HCT116 (cell line): ENCODE measurements around the gene ACVR1. TPM values are rescaled to one million over a fixed set of nuclear protein-coding genes. Genes with fewer than 3 reads are reported as not detected.

Experiments used
- ATAC-seq: fragments of 200-7000 bp; cut with Tn5 transposase; 2 replicates; pipeline ENCODE4 v1.9.1; 2020; ENCODE audit warnings: mild to moderate bottlenecking, moderate library complexity
- Bru-seq: library from RNA; stranded (reverse); fragments of 400-500 nt; gene quantifications from one replicate; lab custom pipeline; 2021; lab: Mats Ljungman, UMichigan
- BruChase-seq, 2 experiments: library from RNA; stranded (reverse); fragments of 400-500 nt; gene quantifications; one replicate each; lab custom pipeline; 2021; lab: Mats Ljungman, UMichigan
- BruUV-seq: library from RNA; stranded (reverse); fragments of 400-500 nt; replicated peaks from 2 replicates; lab custom pipeline; 2021; lab: Mats Ljungman, UMichigan
- CTCF ChIA-PET: fragments of 300-600 bp; sonication (Branson Sonifier 250); formaldehyde crosslinking; loops from one replicate; lab custom pipeline; 2021; ENCODE audit warnings: antibody characterized with exemption; lab: Charles Lee
- POLR2A ChIA-PET: fragments of 300-600, 350-600 bp; sonication (Branson Sonifier 250); formaldehyde crosslinking; loops from one replicate; lab custom pipeline; 2021; ENCODE audit warnings: antibody characterized with exemption; lab: Charles Lee
- RAD21 ChIA-PET, 2 experiments: fragments of 300-600 bp; sonication (Branson Sonifier 250); formaldehyde crosslinking; loops; one replicate each; lab custom pipeline; 2023; ENCODE audit warnings: low total read pairs in 2 of 2; ENCODE audit not compliant: uncharacterized antibody in 2 of 2, unreplicated experiment in 2 of 2, low non-redundant PET in 1 of 2; lab: Charles Lee
- DNase-seq: peaks from one replicate; pipeline ENCODE4 v3.0.0-alpha.2; 2010; ENCODE audit warnings: low read depth, low spot score
- H2AFZ ChIP-seq: fragments of 200-600 bp; shearing (Covaris generic), sonication (generic); 2 replicates; pipeline ENCODE4 v1.6.1; 2017; ENCODE audit warnings: low read depth, mixed run types, mixed read lengths, antibody characterized with exemption, low read length; ENCODE audit not compliant: poor library complexity, severe bottlenecking
- H3K27ac ChIP-seq: 2 replicates; pipeline ENCODE4 v1.5.1; 2012; ENCODE audit warnings: low read depth, low read length
- H3K27me3 ChIP-seq: fragments of 200-600 bp; sonication (generic); 2 replicates; pipeline ENCODE4 v1.6.1; 2016; ENCODE audit warnings: mixed run types, low read length, mixed read lengths; ENCODE audit not compliant: insufficient read depth
- H3K36me3 ChIP-seq, 2 experiments: fragments of 200-500 bp in 1 of 2; fragments of 200-600 bp in 1 of 2; sonication (Bioruptor generic) in 1 of 2; sonication (generic) in 1 of 2; 2 replicates each; pipeline versions ENCODE4 v1.5.1 to v1.6.1; 2014 to 2016; ENCODE audit warnings: low read length in 2 of 2, inconsistent platforms in 1 of 2, mixed read lengths in 1 of 2, mixed run types in 1 of 2; ENCODE audit not compliant: insufficient read depth in 2 of 2, control insufficient read depth in 1 of 2
- H3K4me1 ChIP-seq, 2 experiments: fragments of 200-600 bp in 1 of 2; sonication (generic) in 1 of 2; 2 replicates each; pipeline versions ENCODE4 v1.5.1 to v1.6.1; 2012 to 2017; ENCODE audit warnings: low read length in 2 of 2, inconsistent platforms in 1 of 2, mild to moderate bottlenecking in 1 of 2, mixed read lengths in 1 of 2, mixed run types in 1 of 2, moderate library complexity in 1 of 2; ENCODE audit not compliant: insufficient read depth in 2 of 2, control insufficient read depth in 1 of 2
- H3K4me2 ChIP-seq: fragments of 200-600 bp; sonication (generic); 2 replicates; pipeline ENCODE4 v1.6.1; 2017; ENCODE audit warnings: mixed run types, low read length, mixed read lengths
- H3K4me3 ChIP-seq, 2 experiments: fragments of 200-600 bp in 1 of 2; sonication (generic) in 1 of 2; replicated peaks in 1 of 2; 2 replicates each; pipeline ENCODE4 v1.5.1; 2011 to 2016; ENCODE audit warnings: low read length in 2 of 2, control low read depth in 1 of 2, low read depth in 1 of 2, mild to moderate bottlenecking in 1 of 2, mixed read lengths in 1 of 2, mixed run types in 1 of 2
- H3K79me2 ChIP-seq: fragments of 200-600 bp; sonication (generic); 2 replicates; pipeline ENCODE4 v1.6.1; 2017; ENCODE audit warnings: mild to moderate bottlenecking, mixed run types, low read length, moderate library complexity, mixed read lengths; ENCODE audit not compliant: insufficient read depth
- H3K9ac ChIP-seq: fragments of 200-600 bp; sonication (generic); 2 replicates; pipeline ENCODE4 v1.6.1; 2016; ENCODE audit warnings: low read length, mixed read lengths
- H3K9me2 ChIP-seq: fragments of 200-600 bp; sonication (generic), shearing (Covaris generic); 2 replicates; pipeline ENCODE4 v1.6.1; 2017; ENCODE audit warnings: mixed run types, mild to moderate bottlenecking, moderate library complexity; ENCODE audit not compliant: insufficient read depth
- H3K9me3 ChIP-seq, 2 experiments: fragments of 200-500 bp in 1 of 2; fragments of 200-600 bp in 1 of 2; sonication (Bioruptor generic) in 1 of 2; sonication (generic) in 1 of 2; 2 replicates each; pipeline ENCODE4 v1.6.1; 2014 to 2017; ENCODE audit warnings: low read length in 2 of 2, mixed read lengths in 2 of 2, inconsistent platforms in 1 of 2, low read depth in 1 of 2, mild to moderate bottlenecking in 1 of 2, mixed run types in 1 of 2, moderate library complexity in 1 of 2; ENCODE audit not compliant: control insufficient read depth in 1 of 2, insufficient read depth in 1 of 2
- H4K20me1 ChIP-seq: fragments of 200-600 bp; sonication (generic), shearing (Covaris generic); 2 replicates; pipeline ENCODE4 v1.6.1; 2017; ENCODE audit warnings: mixed run types, mild to moderate bottlenecking, moderate library complexity; ENCODE audit not compliant: insufficient read depth
- EZH2phosphoT487 ChIP-seq: fragments of 200-600 bp; IDR thresholded peaks from 2 replicates; pipeline ENCODE4 v1.6.1; 2018; ENCODE audit warnings: antibody characterized with exemption, borderline replicate concordance
- FOSL1 ChIP-seq: IDR thresholded peaks from 2 replicates; pipeline ENCODE4 v1.6.1; 2012; ENCODE audit warnings: low read depth
- POLR2A ChIP-seq: IDR thresholded peaks from 2 replicates; pipeline ENCODE4 v1.7.0; 2011; ENCODE audit warnings: borderline replicate concordance; ENCODE audit not compliant: insufficient read depth, insufficient read length; ENCODE audit errors: extremely low read depth
- POLR2AphosphoS5 ChIP-seq: IDR thresholded peaks from 2 replicates; pipeline ENCODE4 v1.6.1; 2011; ENCODE audit warnings: mild to moderate bottlenecking, low read depth, low read length, moderate library complexity
- RAD21 ChIP-seq: IDR thresholded peaks from 2 replicates; pipeline ENCODE4 v1.6.1; 2012; ENCODE audit warnings: low read depth, mild to moderate bottlenecking
- SIN3A ChIP-seq: IDR thresholded peaks from 2 replicates; pipeline ENCODE4 v1.6.1; 2012; ENCODE audit warnings: low read depth
- SP1 ChIP-seq: IDR thresholded peaks from 2 replicates; pipeline ENCODE4 v1.6.1; 2012; ENCODE audit warnings: low read depth
- TCF7L2 ChIP-seq: IDR thresholded peaks from 2 replicates; pipeline ENCODE4 v1.7.0; 2011; ENCODE audit warnings: borderline replicate concordance, inconsistent platforms; ENCODE audit not compliant: insufficient read depth, insufficient read length; ENCODE audit errors: extremely low read depth
- ZFX ChIP-seq: fragments of 450-650 bp; IDR thresholded peaks from 2 replicates; pipeline ENCODE4 v1.6.1; 2017
- ZNF274 ChIP-seq: fragments of 200-500 bp; sonication (Bioruptor generic); IDR thresholded peaks from 2 replicates; pipeline ENCODE4 v1.6.1; 2014; ENCODE audit warnings: mild to moderate bottlenecking, low read depth, low read length, inconsistent platforms
- intact Hi-C: fragments of 100-400 bp; cut with micrococcal nuclease; formaldehyde crosslinking; loops from 2 replicates; pipeline ENCODE4 v1.10.0; 2022
- long read RNA-seq: library from polyadenylated mRNA; unstranded; transcript quantifications from one replicate; pipeline ENCODE4 v2.0.0, GENCODE V29; 2021; ENCODE audit not compliant: unreplicated experiment
- polyA plus RNA-seq: library from polyadenylated mRNA; unstranded; fragments of >200 nt; gene quantifications from 2 replicates; pipeline ENCODE4 v1.2.1, GENCODE V29; 2012; ENCODE audit warnings: missing spikeins
- total RNA-seq: library from RNA; stranded (reverse); gene quantifications from one replicate; pipeline ENCODE4 v1.2.1, GENCODE V29; 2021; ENCODE audit not compliant: unreplicated experiment
- TF ChIP-seq, protein P1 (sequence below): IDR thresholded peaks from 2 replicates; pipeline ENCODE4 v1.6.1; 2012
- TF ChIP-seq, protein P2 (sequence below), 3 experiments: fragments of 200-600 bp in 1 of 3; sonication (generic) in 1 of 3; IDR thresholded peaks in 2 of 3; conservative IDR thresholded peaks in 1 of 3; 2 replicates each; pipeline ENCODE4 v1.5.1; 2012 to 2017; ENCODE audit warnings: low read depth in 2 of 3, low read length in 2 of 3, antibody characterized with exemption in 1 of 3, borderline replicate concordance in 1 of 3, control low read depth in 1 of 3, mild to moderate bottlenecking in 1 of 3, mixed read lengths in 1 of 3, mixed run types in 1 of 3, moderate library complexity in 1 of 3; ENCODE audit not compliant: insufficient read depth in 1 of 3
- TF ChIP-seq, protein P3 (sequence below): IDR thresholded peaks from 2 replicates; pipeline ENCODE4 v1.6.1; 2012; ENCODE audit warnings: low read depth

Gene ACVR1
- 16.9 TPM for total RNA-seq
- polyA plus RNA-seq, result 13.5 and 14.3 TPM in 2 replicates
- Bru-seq, nascent RNA, result percentile 73 among the genes with signal in this experiment
- BruChase-seq, experiment 1, labeled RNA remaining after a 6-hour chase, result percentile 63 among the genes with signal in this experiment
- percentile 64 among the genes with signal in this experiment for BruChase-seq, experiment 2, labeled RNA remaining after a 2-hour chase
- long read RNA-seq, transcript ACVR1-207 (11 exons, 2,861 nt), result major isoform, 16 of 26 reads
- long read RNA-seq, partial matches to known transcripts, result 4 of 26 reads
- long read RNA-seq, other reads (novel, unspliced or antisense), result 6 of 26 reads

DNA sequence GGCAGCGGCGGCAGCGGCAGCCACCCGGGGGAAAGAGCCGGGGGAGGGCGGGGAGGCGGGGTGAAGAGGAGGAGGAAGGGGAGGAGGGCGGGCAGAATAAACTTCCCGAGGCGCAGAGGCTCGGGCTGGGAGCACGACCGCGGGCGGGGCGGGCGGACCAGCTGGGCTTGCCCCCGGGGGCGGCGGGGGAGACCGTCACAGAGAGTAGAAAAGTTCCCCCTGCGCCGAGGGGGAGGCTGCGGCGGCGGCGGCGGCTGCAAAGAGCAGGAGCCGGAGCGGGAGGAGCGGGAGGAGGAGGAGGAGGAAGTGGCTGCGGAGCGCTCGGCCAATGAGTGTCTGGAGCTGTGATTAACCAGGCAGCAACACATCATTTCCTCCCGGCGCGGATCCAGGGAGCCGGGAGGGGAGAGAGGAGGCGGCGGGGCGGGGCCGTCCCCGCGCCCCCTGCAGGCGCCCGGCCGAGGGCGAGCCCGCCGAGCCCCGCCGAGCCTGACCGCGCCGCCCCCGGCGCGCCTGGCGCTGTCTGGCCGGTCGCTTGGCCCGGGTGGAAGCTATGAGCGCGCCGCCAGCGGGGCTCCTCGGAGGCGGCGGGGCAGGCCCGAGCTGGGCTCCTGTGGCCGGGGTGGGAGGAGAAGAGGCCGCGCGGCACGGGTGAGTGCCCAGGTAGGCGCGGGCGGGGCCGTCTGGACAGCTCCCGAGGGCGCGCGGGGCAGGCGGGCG, at the start of gene ACVR1:
TSS of gene ACVR1 (minus strand) at position 265 of the 720 bp plus-strand sequence. CDS start 76,837 bp downstream, outside the sequence.
- peak; percentile 90 for DNase-seq
- Histone ChIP-seq H3K36me3 (no peaks in the 10 kb centered on the region), H3K9ac (peak within 1 kb of the TSS; percentile 67), H2AFZ (no peak within 1 kb of the TSS), H3K79me2 (peaks cover 21% of the 10 kb centered on the region), H3K27me3 (no peaks in the 10 kb centered on the region), H3K4me2 (peak within 1 kb of the TSS; percentile 92), H3K9me2 (no peaks in the 10 kb centered on the region), H3K27ac (peak within 1 kb of the TSS; percentile 79), H3K9me3 (no peaks in the 10 kb centered on the region), H3K4me1 (peaks cover 6 to 25% of the 10 kb centered on the region in 2 experiments; a peak in 3 of 4 replicates), H4K20me1 (no peaks in the 10 kb centered on the region), H3K4me3 (peak within 1 kb of the TSS; percentile 68 to 76)
- ChIA-PET POLR2A (interaction anchor here (1.0 kb wide), 1 partner anchor 25 kb away, joined by 3 read pairs; no protein-coding TSS in a partner anchor), RAD21 (no interaction called here), CTCF (interaction anchor here (0.9 to 1.6 kb wide), 3 partner anchors 11 to 23 kb away, joined by 3 to 5 read pairs (median 3); no protein-coding TSS in a partner anchor)
- BruUV-seq, result no TSS peak
- peak; percentile 91 for ATAC-seq
- intact Hi-C loops, result loop anchor here (5.0 kb wide), 1 partner anchor 99 kb away; no protein-coding TSS in a partner anchor
- TF ChIP-seq, protein P1, sequence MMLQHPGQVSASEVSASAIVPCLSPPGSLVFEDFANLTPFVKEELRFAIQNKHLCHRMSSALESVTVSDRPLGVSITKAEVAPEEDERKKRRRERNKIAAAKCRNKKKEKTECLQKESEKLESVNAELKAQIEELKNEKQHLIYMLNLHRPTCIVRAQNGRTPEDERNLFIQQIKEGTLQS, result no peak
- peak; percentile 63; the same call in 1 of the 2 replicates for TF ChIP-seq POLR2AphosphoS5
- TF ChIP-seq POLR2A, result peak; percentile 26
- TF ChIP-seq RAD21, result no peak
- TF ChIP-seq SIN3A, result no peak
- TF ChIP-seq, protein P2, sequence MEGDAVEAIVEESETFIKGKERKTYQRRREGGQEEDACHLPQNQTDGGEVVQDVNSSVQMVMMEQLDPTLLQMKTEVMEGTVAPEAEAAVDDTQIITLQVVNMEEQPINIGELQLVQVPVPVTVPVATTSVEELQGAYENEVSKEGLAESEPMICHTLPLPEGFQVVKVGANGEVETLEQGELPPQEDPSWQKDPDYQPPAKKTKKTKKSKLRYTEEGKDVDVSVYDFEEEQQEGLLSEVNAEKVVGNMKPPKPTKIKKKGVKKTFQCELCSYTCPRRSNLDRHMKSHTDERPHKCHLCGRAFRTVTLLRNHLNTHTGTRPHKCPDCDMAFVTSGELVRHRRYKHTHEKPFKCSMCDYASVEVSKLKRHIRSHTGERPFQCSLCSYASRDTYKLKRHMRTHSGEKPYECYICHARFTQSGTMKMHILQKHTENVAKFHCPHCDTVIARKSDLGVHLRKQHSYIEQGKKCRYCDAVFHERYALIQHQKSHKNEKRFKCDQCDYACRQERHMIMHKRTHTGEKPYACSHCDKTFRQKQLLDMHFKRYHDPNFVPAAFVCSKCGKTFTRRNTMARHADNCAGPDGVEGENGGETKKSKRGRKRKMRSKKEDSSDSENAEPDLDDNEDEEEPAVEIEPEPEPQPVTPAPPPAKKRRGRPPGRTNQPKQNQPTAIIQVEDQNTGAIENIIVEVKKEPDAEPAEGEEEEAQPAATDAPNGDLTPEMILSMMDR (IDR thresholded peaks at IDR 0.05 in 2 of 3, conservative IDR thresholded peaks at IDR 0.05 in 1 of 3; ENCODE audit: borderline replicate concordance in 1 of 3, insufficient read depth in 1 of 3, low read depth in 2 of 3, low read length in 2 of 3), result peak in 1 of 3 experiments; percentile 20; a peak in 1 of 6 replicates
- peak; percentile 40; the same call in 1 of the 2 replicates for TF ChIP-seq SP1
- no peak for TF ChIP-seq FOSL1
- peak; percentile 59 for TF ChIP-seq TCF7L2
- TF ChIP-seq EZH2phosphoT487, result no peak
- TF ChIP-seq, protein P3, sequence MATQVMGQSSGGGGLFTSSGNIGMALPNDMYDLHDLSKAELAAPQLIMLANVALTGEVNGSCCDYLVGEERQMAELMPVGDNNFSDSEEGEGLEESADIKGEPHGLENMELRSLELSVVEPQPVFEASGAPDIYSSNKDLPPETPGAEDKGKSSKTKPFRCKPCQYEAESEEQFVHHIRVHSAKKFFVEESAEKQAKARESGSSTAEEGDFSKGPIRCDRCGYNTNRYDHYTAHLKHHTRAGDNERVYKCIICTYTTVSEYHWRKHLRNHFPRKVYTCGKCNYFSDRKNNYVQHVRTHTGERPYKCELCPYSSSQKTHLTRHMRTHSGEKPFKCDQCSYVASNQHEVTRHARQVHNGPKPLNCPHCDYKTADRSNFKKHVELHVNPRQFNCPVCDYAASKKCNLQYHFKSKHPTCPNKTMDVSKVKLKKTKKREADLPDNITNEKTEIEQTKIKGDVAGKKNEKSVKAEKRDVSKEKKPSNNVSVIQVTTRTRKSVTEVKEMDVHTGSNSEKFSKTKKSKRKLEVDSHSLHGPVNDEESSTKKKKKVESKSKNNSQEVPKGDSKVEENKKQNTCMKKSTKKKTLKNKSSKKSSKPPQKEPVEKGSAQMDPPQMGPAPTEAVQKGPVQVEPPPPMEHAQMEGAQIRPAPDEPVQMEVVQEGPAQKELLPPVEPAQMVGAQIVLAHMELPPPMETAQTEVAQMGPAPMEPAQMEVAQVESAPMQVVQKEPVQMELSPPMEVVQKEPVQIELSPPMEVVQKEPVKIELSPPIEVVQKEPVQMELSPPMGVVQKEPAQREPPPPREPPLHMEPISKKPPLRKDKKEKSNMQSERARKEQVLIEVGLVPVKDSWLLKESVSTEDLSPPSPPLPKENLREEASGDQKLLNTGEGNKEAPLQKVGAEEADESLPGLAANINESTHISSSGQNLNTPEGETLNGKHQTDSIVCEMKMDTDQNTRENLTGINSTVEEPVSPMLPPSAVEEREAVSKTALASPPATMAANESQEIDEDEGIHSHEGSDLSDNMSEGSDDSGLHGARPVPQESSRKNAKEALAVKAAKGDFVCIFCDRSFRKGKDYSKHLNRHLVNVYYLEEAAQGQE, result peak; percentile 20; the same call in 1 of the 2 replicates
- TF ChIP-seq ZNF274, result no peak
- peak; percentile 69 for TF ChIP-seq ZFX
